ENCODE data around the gene CEP295NL. TPM values are rescaled to one million over a fixed set of nuclear protein-coding genes. Genes with fewer than 3 reads are reported as not detected.
"Not testable (repeated sequence)": the region's sequence is repeated elsewhere in the genome, so short reads cannot be mapped to it uniquely, and the experiment has no call there.

CEP295NL gene
- polyA plus RNA-seq, 1 donor = 0.78 TPM

DNA sequence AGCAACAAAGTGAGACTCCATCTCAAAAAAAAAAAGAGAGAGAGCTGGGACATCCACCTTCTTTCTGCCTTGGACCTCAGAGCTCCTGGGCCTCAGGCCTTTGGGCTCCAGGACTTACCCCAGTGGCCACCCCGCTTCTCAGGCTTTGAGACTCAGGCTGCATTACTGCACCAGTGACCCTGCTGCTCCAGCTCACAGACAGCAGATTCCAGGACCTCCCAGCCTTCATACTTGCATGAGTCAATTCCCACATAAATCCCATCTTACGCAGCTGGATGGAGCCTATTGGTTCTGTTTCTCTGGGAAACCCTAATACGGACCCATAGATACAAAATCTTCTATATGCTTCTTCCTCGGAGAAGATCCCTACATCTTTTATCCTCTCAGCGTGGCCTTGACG lies 2.1 kb upstream of the CEP295NL start:
- DNase-seq = no peak

DNA sequence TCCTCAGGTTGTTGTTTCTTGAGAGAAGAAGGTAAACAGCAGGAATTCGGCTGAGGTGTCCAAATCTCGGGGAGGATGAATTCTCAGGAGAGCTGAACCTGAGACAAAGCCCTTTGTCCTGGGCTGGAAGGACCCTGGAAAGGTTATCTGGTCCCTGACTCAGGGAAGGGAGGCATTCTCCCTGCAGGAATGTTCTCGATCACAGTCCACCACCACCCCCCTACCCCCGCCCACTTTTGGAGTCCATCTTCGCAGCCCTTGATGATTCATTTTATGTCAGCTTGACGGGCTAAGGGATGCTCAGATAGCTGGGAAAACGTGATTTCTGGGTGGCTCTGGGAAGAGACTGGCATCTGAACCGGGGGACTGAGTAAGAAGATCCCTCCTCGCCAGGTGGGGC lies 1.4 kb upstream of the CEP295NL start:
- no peak for DNase-seq

DNA sequence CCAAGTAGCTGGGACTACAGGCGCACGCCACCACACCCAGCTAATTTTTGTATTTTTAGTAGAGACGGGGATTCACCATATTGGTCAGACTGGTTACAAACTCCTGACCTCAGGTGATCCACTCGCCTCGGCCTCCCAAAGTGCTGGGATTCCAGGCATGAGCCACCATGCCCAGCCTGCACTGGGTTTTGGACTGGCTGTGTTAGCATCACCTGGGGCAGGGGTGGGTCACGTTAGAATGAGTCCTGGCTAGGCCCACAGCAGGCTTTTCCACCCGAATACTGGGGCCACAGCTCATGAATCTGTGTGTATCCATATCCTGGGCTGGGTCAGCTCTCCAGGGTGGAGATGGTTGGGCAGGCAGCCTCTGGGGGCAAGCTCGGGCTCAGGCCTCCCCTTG lies 770 bp downstream of the CEP295NL start:
- DNase-seq = not testable (repeated sequence)

DNA sequence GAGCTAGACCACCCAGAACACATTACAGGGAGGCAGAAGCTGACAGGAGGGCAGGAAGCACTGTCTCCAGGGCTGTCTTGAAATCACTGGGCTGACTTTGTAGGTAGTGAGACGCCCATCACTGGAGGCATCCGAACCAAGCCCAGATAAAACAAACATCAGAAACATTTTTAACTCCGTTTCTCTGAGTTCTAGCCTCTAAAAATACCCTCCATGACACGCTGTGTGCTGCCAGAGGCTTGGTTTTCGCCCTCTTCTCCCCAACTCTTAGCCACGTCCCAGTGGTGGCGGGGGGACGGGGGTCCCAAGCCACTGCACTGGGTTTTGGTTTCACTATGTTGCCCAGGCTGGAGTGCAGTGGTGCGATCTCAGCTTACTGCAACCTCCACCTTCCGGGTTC lies 1.2 kb downstream of the CEP295NL start:
- DNase-seq = no peak

DNA sequence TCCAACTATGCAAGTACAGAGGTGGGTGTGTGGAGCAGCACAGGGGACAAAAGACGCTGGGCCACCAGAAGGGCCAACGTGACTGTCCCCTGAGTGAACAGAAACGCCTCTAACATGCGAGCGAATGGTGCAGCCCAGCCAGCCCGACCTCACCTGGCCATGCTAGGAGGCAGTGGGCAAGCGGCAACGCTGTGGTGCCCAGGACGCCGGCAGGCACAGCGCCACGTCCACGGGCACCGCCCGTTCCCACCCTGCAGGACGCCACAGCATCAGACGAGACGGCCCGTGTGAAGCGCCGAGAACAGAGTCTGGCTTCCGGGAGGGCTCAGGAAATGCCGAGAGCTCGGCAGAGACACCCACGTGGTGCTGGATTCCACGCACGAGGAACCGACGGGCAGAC lies 2.2 kb downstream of the CEP295NL start:
- no peak for DNase-seq

DNA sequence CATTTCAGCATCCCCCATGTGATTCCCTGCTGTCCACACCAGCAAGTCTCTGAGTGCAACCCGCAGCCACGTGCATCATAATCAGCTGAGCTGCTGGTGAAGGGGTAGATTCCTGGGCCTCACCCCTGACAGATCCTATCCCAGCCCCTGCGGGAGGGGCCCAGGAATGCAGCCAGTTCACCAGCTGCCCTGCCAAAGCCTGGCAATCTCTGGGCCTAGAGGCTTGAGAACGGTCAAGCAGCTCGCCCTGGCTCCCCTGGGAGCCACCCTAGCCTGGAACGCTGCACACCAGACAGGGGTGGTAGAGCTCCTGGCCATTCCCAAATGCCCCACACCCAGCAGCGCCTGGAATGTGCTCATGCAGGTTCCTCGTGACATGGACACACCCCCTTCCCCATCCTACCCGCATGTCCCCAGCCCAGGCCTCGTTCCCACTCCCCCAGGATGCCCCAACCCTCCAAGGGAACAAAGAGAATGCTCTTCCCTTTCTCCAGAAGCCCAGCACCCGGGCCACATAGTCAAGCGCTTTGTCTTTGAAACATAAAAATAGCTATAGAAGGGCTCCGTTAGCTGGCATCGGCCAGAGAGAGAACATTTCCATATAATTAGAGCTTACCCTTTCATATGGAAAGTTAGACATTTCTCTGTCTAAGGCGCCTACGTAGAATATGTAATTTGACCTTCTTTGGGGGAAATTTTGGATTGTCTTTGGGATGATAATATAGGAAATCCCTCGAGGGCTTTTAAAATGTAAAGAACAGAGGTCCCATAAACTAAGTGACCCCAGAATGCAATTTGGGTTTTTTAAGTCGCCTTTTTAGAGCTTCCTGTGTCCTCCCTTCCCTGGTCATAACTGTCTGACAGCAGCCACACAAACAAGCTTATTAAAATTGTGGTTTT lies 3.4 kb downstream of the CEP295NL start:
- no peak for DNase-seq

DNA sequence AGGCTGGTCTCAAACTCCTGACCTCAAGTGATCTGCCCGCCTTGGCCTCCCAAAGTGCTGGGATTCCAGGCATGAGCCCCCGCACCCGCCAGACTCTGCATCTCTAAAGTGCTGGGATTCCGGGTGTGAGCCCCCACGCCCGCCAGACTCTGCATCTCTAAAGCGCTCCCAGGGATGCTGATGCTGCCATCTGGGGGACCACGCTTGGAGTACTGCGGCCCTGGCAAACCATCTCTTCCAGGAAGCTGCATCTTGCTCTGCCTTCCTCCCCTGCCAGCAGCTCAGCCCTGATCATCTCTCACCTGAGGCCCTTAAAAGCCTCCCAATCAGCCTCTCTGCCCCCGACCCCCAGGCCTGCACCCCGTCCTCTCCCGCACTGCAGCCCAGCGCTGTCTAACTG lies 4.1 kb downstream of the CEP295NL start:
- DNase-seq = no peak

GRCh38 chr17:78898075-78898836 lies 4.7 kb downstream of the CEP295NL start:
- no peak for DNase-seq

DNA sequence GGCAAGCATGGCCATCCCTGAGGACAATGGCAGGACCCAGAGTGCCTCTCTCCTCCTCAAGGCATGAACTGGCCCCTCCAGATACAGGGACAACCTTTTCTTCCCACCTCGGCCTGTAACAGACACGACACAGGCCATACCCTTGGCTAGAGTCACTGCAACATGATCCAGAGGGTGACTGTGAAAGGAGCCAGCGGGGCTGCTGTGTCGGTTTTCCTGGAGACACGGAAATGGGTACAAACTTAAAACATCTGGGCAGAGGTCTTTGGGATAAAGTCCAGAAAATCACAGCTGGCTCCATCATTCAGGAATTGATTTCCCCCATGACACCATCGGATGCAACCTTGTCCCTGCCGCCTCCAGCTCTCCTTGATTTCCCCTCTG lies 5.3 kb downstream of the CEP295NL start:
- no peak for DNase-seq

DNA sequence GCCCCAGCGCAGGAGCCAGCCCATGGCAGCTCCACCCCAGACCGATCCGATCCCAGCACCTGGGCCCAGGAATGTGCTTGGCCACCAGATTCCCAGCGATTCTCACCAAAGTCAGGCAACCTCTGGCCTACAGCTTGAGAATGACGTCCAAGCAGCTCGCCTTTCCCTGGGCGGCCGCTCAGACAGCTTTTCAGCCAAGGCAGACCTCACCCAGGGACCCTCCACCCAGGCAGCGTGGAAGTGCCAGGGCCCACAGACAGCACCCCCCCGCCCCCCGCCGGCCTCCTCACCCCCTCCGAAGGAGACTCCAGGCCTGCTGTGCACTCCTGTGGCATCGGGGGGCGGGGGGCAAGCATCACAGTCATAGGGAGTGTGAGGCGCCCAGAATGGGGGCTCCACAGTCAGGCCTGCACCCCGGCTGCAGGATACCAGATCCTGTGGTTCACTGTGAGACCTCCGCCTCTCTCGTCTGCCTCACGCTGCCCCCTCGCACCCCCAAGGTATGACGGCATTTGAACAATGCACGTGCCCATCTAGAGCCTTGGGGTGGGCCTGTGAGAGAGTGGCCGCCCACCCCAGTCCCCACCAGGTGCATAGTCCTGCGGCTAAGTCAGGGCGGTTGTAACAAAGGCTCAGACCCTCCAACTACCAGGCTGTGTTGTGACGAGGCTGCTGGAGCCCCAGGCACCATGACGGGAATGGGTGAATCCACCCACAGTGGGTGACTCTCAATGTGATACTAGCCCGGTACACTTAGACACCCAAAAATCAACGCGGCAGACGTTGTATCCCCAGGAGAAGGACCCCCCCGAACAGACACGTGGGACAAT lies 6.0 kb downstream of the CEP295NL start:
- DNase-seq = no peak

DNA sequence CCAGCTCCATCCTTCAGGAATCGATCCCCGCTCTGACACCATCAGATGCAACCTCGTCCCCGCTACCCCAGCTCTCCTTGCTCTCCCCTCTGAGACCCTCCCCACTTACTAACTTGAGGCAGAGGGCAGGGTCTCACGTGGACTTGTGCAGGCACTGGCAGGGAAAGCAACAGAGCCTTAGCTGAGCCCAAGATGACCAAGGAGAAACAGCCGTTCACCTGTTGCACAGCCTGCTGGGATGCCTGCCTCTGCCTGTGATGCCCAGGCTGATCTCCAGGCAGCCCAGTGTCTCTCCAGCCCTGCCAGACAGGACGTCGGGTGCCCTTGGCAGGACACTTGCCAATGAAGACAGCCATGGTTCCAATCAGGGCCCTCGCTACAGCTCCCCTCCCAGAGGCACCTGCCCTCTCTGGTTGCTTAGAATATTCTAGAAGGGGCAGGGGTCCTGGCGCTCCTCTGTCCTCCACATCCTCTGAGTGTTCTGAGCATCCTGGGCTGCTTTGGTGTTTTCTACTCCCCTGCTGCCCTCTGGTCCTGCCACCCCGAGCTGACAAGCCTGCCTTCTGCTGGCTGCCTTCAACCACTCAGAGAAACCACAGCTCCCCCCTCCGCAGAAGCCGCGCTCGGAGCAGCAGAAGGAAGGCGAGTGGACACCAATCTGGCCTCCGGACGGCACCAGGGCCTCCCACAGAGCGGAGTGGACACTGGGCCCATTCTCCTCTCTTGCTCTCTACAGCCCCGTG lies 6.7 kb downstream of the CEP295NL start:
- no peak for DNase-seq

GRCh38 chr17:78895322-78895721 lies 7.7 kb downstream of the CEP295NL start:
- DNase-seq = no peak

- DNase-seq = no peak
Measured at GRCh38 chr17:78893684-78894083, 9.3 kb downstream of the CEP295NL start.

DNA sequence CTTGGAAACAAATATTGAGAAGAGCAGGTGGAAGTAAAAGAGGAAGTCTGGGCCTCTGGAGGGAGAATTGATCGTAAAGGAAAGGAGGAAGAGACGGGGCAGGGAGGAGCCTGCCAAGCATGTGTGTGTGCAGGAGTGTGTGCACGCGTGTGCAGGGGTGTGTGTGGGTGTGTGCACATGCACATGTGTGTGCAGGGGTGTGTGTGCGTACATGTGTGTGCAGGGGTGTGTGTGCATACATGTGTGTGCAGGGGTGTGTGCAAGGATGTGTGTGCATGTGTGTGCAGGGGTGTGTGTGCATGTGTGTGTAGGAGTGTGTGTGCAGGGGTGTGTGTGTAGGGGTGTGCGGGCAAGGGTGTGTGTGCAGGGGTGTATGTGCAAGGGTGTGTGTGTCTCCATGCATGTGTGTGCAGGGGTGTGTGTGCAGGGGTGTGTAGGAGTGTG lies 10.0 kb downstream of the CEP295NL start:
- DNase-seq = no peak

- no peak for DNase-seq
Measured at GRCh38 chr17:78892520-78892919, 10.5 kb downstream of the CEP295NL start.

- DNase-seq = no peak
Measured at GRCh38 chr17:78892062-78892456, 10.9 kb downstream of the CEP295NL start.

DNA sequence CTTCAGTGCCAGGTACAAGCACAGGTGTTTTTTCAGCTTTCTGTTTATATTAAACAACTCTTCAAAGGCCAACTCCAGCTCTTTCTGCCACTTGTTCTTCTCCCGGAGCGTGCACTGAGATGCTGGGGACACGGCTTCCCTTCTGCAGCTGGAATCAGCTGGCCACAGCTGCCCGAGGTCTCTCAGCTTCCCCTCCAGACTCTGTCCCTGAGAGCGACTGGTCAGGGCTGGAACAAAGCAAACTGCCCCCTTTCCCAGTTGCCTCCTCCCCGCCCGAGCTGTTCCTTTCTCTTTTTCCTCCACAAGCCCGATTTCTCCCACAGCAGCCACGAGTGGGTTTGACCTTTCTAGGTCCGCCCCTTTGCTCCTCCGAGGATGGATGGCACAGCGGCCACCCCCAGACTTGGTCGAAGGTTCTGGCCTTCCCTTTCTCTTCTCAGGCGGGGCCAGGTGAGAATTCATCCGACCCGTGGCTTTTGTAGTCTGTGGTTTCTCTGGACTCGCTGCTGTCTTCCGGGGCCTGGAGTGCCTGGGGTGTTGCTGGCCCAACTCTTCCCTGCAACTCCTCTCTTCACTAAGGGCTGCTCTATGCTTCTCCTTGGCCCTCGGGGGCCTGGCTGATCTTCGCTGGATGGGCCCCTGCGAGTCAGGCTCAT lies 11.5 kb downstream of the CEP295NL start:
- DNase-seq = no peak

- no peak for DNase-seq
Measured at GRCh38 chr17:78890498-78890897, 12.5 kb downstream of the CEP295NL start.

DNA sequence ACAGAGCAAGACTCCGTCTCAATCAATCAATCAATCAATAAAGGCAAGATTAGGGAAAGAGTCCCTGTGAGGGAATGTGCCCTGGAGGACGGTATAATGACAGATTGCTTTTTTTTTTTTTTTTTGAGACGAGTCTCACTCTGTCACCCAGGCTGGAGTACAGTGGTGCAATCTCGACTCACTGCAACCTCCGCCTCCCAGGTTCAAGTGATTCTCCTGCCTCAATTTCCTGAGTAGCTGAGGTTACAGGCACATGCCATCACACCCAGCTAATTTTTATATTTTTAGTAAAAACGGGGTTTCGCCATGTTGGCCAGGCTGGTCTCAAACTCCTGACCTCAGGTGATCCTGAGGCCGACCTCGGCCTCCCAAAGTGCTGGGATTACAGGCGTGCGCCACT lies 12.9 kb downstream of the CEP295NL start:
- DNase-seq = not testable (repeated sequence)

DNA sequence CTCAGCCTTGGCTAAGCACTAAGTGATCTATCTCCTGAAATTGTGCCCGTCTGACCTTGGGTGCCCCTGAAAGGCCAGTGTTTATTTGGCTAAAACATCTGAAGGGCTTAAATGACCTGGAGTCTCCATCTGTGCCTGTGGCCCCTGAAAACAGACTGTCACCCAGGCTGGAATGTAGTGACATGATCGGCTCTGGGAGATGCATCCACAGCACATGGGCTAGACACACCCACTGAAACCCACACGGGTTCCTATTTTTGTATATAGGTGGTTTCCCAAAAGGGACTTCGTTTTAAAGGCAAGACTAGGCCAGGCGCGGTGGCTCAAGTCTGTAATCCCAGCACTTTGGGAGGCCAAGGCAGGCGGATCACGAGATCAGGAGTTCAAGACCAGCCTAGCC lies 13.5 kb downstream of the CEP295NL start:
- DNase-seq = no peak

- no peak for DNase-seq
Measured at GRCh38 chr17:78888941-78889518, 14.0 kb downstream of the CEP295NL start.

Data from left kidney (tissue), 2 donors.